B cell (primary cell): ENCODE results near the gene RAC3. TPM values are rescaled to one million over a fixed set of nuclear protein-coding genes. Genes with fewer than 3 reads are reported as not detected.

Source experiments
- ATAC-seq: fragments of 200-7000 bp; cut with Tn5 transposase; one replicate; pipeline ENCODE4 v1.10.0; 2021; ENCODE audit warnings: low read depth, mild to moderate bottlenecking, moderate number of reproducible peaks, moderate library complexity
- CTCF ChIA-PET: fragments of 350-600 bp; sonication (Branson Sonifier 250); formaldehyde crosslinking; loops from one replicate; lab custom pipeline; 2021; ENCODE audit warnings: antibody characterized with exemption, inconsistent platforms; lab: Charles Lee
- POLR2A ChIA-PET: fragments of 350-600 bp; sonication (Branson Sonifier 250); formaldehyde crosslinking; loops from one replicate; lab custom pipeline; 2021; ENCODE audit warnings: antibody characterized with exemption; lab: Charles Lee
- DNase-seq: peaks from one replicate; pipeline ENCODE4 v3.0.0; 2013
- H2AFZ ChIP-seq: 2 replicates; pipeline ENCODE4 v1.6.1; 2012; ENCODE audit warnings: mild to moderate bottlenecking, low read depth, low read length; ENCODE audit not compliant: insufficient read depth, poor library complexity, severe bottlenecking
- H3K27ac ChIP-seq, 2 donors: 1 replicate in 1 of 2; 2 replicates in 1 of 2; pipeline ENCODE4 v1.5.1; 2012 to 2013; ENCODE audit warnings: low read length in 2 of 2, mild to moderate bottlenecking in 2 of 2, moderate library complexity in 1 of 2
- H3K27me3 ChIP-seq, 4 experiments: fragments of 200-600 bp in 1 of 4; sonication (generic) in 1 of 4; replicated peaks in 1 of 4; 1 replicate in 2 of 4; 2 replicates in 2 of 4; pipeline versions ENCODE4 v1.6.1 to v1.7.0; 2013 to 2016; ENCODE audit warnings: low read length in 3 of 4, mild to moderate bottlenecking in 2 of 4, mixed read lengths in 1 of 4, moderate library complexity in 1 of 4; ENCODE audit not compliant: insufficient read depth in 4 of 4, control insufficient read depth in 3 of 4; ENCODE audit errors: control extremely low read depth in 1 of 4
- H3K36me3 ChIP-seq, 2 experiments: replicated peaks in 1 of 2; 1 replicate in 1 of 2; 2 replicates in 1 of 2; pipeline versions ENCODE4 v1.6.1 to v1.7.1; 2013; ENCODE audit warnings: low read length in 1 of 2; ENCODE audit not compliant: insufficient read depth in 2 of 2, control insufficient read depth in 1 of 2; ENCODE audit errors: control extremely low read depth in 1 of 2, extremely low read depth in 1 of 2
- H3K4me1 ChIP-seq, 2 donors: fragments of 200-600 bp in 1 of 2; sonication (generic) in 1 of 2; 1 replicate in 1 of 2; 2 replicates in 1 of 2; pipeline versions ENCODE4 v1.5.1 to v1.6.1; 2013 to 2017; ENCODE audit warnings: low read length in 2 of 2; ENCODE audit not compliant: control insufficient read depth in 2 of 2, insufficient read depth in 2 of 2
- H3K4me2 ChIP-seq: replicated peaks from 2 replicates; pipeline ENCODE3; 2012; ENCODE audit warnings: mild to moderate bottlenecking, low read depth, low read length; ENCODE audit not compliant: poor library complexity, severe bottlenecking
- H3K4me3 ChIP-seq, 5 experiments: fragments of 200-600 bp in 1 of 5; sonication (generic) in 1 of 5; 1 replicate in 3 of 5; 2 replicates in 2 of 5; pipeline versions ENCODE4 v1.5.1 to v1.7.0; 2011 to 2016; ENCODE audit warnings: low read length in 4 of 5, mild to moderate bottlenecking in 4 of 5, low read depth in 2 of 5, control low read depth in 1 of 5, moderate library complexity in 1 of 5; ENCODE audit not compliant: insufficient read depth in 1 of 5; ENCODE audit errors: control extremely low read depth in 1 of 5, extremely low read depth in 1 of 5
- H3K79me2 ChIP-seq: fragments of 200-600 bp; sonication (generic); one replicate; pipeline ENCODE4 v1.6.0; 2016; ENCODE audit warnings: low read length; ENCODE audit not compliant: control insufficient read depth, insufficient read depth
- H3K9ac ChIP-seq: fragments of 200-600 bp; sonication (generic); 2 replicates; pipeline ENCODE4 v1.6.1; 2017; ENCODE audit warnings: mild to moderate bottlenecking, low read length, moderate library complexity
- H3K9me3 ChIP-seq, 3 donors: one replicate each; pipeline versions ENCODE4 v1.6.1 to v1.7.1; 2013; ENCODE audit warnings: low read length in 2 of 3; ENCODE audit not compliant: control insufficient read depth in 2 of 3, insufficient read depth in 1 of 3; ENCODE audit errors: control extremely low read depth in 1 of 3
- H4K20me1 ChIP-seq: 2 replicates; pipeline ENCODE4 v1.6.0; 2012; ENCODE audit warnings: mild to moderate bottlenecking, low read length; ENCODE audit not compliant: insufficient read depth, control insufficient read depth, poor library complexity, severe bottlenecking
- H3K27ac Mint-ChIP-seq: one replicate; pipeline ENCODE4 v1.8.0; 2021; ENCODE audit warnings: mixed read lengths
- H3K27me3 Mint-ChIP-seq: one replicate; pipeline ENCODE4 v1.8.0; 2021; ENCODE audit warnings: mixed read lengths
- H3K4me1 Mint-ChIP-seq: one replicate; pipeline ENCODE4 v1.8.0; 2021; ENCODE audit warnings: mixed read lengths
- H3K4me3 Mint-ChIP-seq: one replicate; pipeline ENCODE4 v1.8.0; 2021; ENCODE audit warnings: mixed read lengths
- H3K9me3 Mint-ChIP-seq: one replicate; pipeline ENCODE4 v1.8.0; 2022; ENCODE audit warnings: mixed read lengths; ENCODE audit not compliant: insufficient read depth
- EZH2 ChIP-seq: IDR thresholded peaks from 2 replicates; pipeline ENCODE4 v1.6.1; 2012; ENCODE audit warnings: borderline replicate concordance, low read depth, mild to moderate bottlenecking, moderate library complexity, low read length; ENCODE audit not compliant: insufficient read depth, poor library complexity, severe bottlenecking
- WGBS: methylation state at CpG from one replicate; pipeline ENCODE4 v1.1.5; 2013; ENCODE audit warnings: missing lambda C conversion rate; ENCODE audit not compliant: insufficient coverage; 5-methylcytosine and 5-hydroxymethylcytosine counted together
- intact Hi-C: fragments of 100-400 bp; cut with micrococcal nuclease; formaldehyde crosslinking; loops from one replicate; pipeline ENCODE4 v1.10.0; 2022
- polyA plus RNA-seq: library from polyadenylated mRNA; depleted of rRNA; stranded (reverse); fragments of >200 nt; gene quantifications from 2 replicates; pipeline ENCODE4 v1.2.3, GENCODE V29; 2012
- total RNA-seq, 2 donors: library from RNA; stranded (reverse); fragments of 120-200 nt in 1 of 2; gene quantifications; 1 replicate in 1 of 2; 2 replicates in 1 of 2; pipeline versions ENCODE4 v1.2.3 to v1.2.4, GENCODE V29; 2013 to 2022
- TF ChIP-seq, protein P1 (sequence below): fragments of 200-600 bp; IDR thresholded peaks from one replicate; pipeline ENCODE4 v1.8.0; 2022; ENCODE audit warnings: antibody characterized with exemption, mild to moderate bottlenecking

Gene RAC3
- total and polyA plus RNA-seq, 2 donors (not counting 1 experiment from before 2014, with no cell fraction given) = 0.62 to 2.0 TPM

DNA sequence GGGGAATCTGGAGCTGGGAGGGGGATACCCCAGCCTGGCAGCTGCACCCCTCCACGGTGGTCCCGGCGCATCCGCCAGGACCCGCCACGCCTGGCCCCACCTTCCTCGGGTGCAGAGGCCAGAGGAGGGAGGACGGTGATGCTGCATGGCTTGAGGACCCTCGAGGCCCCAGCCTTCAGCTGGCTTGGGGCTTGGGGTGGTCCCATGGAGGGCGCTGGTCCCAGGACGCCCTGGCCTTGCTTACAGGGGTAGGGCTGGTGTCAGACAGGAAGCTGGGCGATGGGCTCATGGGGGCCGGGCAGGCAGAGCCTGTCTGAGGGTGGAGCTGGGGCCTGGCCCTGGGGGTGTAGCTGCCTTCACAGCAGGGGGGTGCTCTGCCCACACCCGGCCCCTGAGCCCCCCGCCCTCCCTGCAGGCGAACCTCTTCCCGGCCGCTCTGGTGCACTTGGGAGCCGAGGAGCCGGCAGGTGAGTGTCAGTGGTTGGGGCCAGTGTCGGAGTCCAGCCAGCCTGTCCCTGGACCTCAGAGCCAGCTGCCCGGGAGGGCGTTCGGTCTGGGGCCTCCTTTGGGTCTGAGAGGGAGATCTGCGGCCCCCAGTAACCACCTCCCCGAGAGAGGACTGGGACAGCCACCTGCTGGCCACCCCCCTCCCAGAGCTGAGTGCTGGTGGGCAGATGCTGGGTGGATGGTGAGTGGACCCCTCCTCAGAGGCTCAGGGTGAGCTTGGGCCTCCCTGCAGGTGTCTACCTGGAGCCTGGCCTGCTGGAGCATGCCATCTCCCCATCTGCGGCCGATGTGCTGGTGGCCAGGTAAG, 15.2 kb upstream of the RAC3 start:
- H3K9me3 ChIP-seq = no peaks in the 10 kb centered on the region
- WGBS = 93% methylated on average over 25 of the region's 28 CpGs
- Mint-ChIP-seq H3K27ac (no peak overlapping the region), H3K27me3 (no peaks in the 10 kb centered on the region), H3K4me1 (peaks cover 2% of the 10 kb centered on the region), H3K9me3 (no peaks in the 10 kb centered on the region), H3K4me3 (no peak overlapping the region)
- no peak overlapping the region for H3K4me3 ChIP-seq
- no peak overlapping the region for H2AFZ ChIP-seq
- TF ChIP-seq, protein P1, sequence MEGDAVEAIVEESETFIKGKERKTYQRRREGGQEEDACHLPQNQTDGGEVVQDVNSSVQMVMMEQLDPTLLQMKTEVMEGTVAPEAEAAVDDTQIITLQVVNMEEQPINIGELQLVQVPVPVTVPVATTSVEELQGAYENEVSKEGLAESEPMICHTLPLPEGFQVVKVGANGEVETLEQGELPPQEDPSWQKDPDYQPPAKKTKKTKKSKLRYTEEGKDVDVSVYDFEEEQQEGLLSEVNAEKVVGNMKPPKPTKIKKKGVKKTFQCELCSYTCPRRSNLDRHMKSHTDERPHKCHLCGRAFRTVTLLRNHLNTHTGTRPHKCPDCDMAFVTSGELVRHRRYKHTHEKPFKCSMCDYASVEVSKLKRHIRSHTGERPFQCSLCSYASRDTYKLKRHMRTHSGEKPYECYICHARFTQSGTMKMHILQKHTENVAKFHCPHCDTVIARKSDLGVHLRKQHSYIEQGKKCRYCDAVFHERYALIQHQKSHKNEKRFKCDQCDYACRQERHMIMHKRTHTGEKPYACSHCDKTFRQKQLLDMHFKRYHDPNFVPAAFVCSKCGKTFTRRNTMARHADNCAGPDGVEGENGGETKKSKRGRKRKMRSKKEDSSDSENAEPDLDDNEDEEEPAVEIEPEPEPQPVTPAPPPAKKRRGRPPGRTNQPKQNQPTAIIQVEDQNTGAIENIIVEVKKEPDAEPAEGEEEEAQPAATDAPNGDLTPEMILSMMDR = no peak
- TF ChIP-seq EZH2 = no peak
- H3K36me3 ChIP-seq = peaks cover 0 to 9% of the 10 kb centered on the region in 2 experiments
- no peaks in the 10 kb centered on the region for H3K79me2 ChIP-seq
- intact Hi-C loops = no loop called here
- H3K27me3 ChIP-seq = no peaks in the 10 kb centered on the region
- H3K27ac ChIP-seq = no peak overlapping the region
- peaks cover 0 to 11% of the 10 kb centered on the region in 2 donors for H3K4me1 ChIP-seq
- ChIA-PET POLR2A (interaction anchor here (0.6 kb wide), 1 partner anchor 90 kb away, joined by 5 read pairs; no protein-coding TSS in a partner anchor), CTCF (interaction anchor here (1.1 kb wide), 1 partner anchor 57 kb away, joined by 3 read pairs; no protein-coding TSS in a partner anchor)
- H3K9ac ChIP-seq = no peak overlapping the region
- H3K4me2 ChIP-seq = no peak overlapping the region
- no peak for ATAC-seq
- DNase-seq = no peak
- peaks cover 13% of the 10 kb centered on the region for H4K20me1 ChIP-seq

DNA sequence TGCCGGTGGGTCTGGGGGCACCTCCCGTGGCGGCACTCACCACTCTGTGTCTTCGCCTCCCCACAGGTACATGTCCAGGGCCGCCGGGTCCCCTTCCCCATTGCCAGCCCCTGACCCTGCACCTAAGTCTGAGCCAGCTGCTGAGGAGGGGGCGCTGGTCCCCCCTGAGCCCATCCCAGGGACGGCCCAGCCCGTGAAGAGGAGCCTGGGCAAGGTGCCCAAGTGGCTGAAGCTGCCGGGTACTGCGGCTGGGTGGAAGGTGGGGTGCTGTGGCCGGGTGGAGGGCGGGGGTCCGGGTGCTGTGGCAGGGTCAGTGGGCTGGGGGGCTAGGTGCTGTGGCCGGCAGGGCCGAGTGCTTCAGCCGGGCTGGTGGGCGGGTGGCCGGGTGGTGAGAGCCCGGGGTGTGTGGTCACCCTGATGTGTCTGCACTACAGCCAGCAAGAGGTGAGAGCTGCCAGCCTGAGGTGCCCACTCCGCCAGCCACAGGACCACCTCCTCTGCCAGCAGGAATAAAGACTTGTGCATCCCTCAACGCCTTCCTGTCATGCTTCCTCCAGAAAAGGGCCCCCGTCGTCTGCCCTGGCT, 14.5 kb upstream of the RAC3 start:
- no peak for TF ChIP-seq EZH2
- TF ChIP-seq, protein P1 = no peak
- Histone ChIP-seq H3K9me3 (no peaks in the 10 kb centered on the region), H3K79me2 (peaks cover 4% of the 10 kb centered on the region), H3K27ac (no peak overlapping the region), H3K9ac (no peak overlapping the region), H3K36me3 (peaks cover 0 to 7% of the 10 kb centered on the region in 2 experiments), H2AFZ (no peak overlapping the region), H3K4me3 (no peak overlapping the region), H3K4me2 (no peak overlapping the region), H3K4me1 (peaks cover 5 to 18% of the 10 kb centered on the region in 2 donors), H3K27me3 (no peaks in the 10 kb centered on the region), H4K20me1 (peaks cover 20% of the 10 kb centered on the region)
- H3K27me3 Mint-ChIP-seq = no peaks in the 10 kb centered on the region
- no peak overlapping the region for H3K4me3 Mint-ChIP-seq
- no peak for ATAC-seq
- no peaks in the 10 kb centered on the region for H3K9me3 Mint-ChIP-seq
- POLR2A ChIA-PET = no interaction called here
- H3K4me1 Mint-ChIP-seq = peaks cover 8% of the 10 kb centered on the region
- no peak overlapping the region for H3K27ac Mint-ChIP-seq
- CTCF ChIA-PET = interaction anchor here (7.2 kb wide), 1 partner anchor 57 kb away, joined by 91 read pairs; no protein-coding TSS in a partner anchor
- intact Hi-C loops = no loop called here
- no peak for DNase-seq
- WGBS = 97% methylated on average over 22 of the region's 24 CpGs
